Activated CD4-positive, alpha-beta memory T cell treated with anti-CD3 and anti-CD28 coated beads, Interleukin-2, amount 10 ng/mL, durations not matched to agents 7 days and 5 days (primary cell): Measurements from ENCODE around the gene MARCKS. TPM values are rescaled to one million over a fixed set of nuclear protein-coding genes. Genes with fewer than 3 reads are reported as not detected.

ENCODE experiments used
- CTCF ChIA-PET: fragments of 350-600 bp; sonication (Branson Sonifier 250); formaldehyde crosslinking; loops from one replicate; lab custom pipeline; 2021; ENCODE audit warnings: antibody characterized with exemption, inconsistent platforms; lab: Charles Lee
- POLR2A ChIA-PET: fragments of 350-600 bp; sonication (Branson Sonifier 250); formaldehyde crosslinking; loops from one replicate; lab custom pipeline; 2021; ENCODE audit warnings: antibody characterized with exemption; lab: Charles Lee
- DNase-seq: peaks from one replicate; pipeline ENCODE4 v3.0.0-alpha.2; 2020
- H3K27ac Mint-ChIP-seq: one replicate; pipeline ENCODE4 v1.8.0; 2021; ENCODE audit warnings: mild to moderate bottlenecking, mixed read lengths
- H3K27me3 Mint-ChIP-seq: one replicate; pipeline ENCODE4 v1.8.0; 2021; ENCODE audit warnings: mixed read lengths
- H3K36me3 Mint-ChIP-seq: one replicate; pipeline ENCODE4 v1.8.0; 2021; ENCODE audit warnings: low read depth, mixed read lengths
- H3K4me1 Mint-ChIP-seq: one replicate; pipeline ENCODE4 v1.8.0; 2021; ENCODE audit warnings: mixed read lengths
- H3K4me3 Mint-ChIP-seq: one replicate; pipeline ENCODE4 v1.8.0; 2021; ENCODE audit warnings: mild to moderate bottlenecking, mixed read lengths
- H3K9me3 Mint-ChIP-seq: one replicate; pipeline ENCODE4 v1.8.0; 2021; ENCODE audit warnings: mixed read lengths
- total RNA-seq, 2 experiments: library from RNA; stranded (reverse); gene quantifications; one replicate each; pipeline ENCODE4 v1.2.3, GENCODE V29; 2021

The MARCKS gene
- total RNA-seq, 2 experiments from 2014 or later = 0.05 TPM; not detected in 1

DNA sequence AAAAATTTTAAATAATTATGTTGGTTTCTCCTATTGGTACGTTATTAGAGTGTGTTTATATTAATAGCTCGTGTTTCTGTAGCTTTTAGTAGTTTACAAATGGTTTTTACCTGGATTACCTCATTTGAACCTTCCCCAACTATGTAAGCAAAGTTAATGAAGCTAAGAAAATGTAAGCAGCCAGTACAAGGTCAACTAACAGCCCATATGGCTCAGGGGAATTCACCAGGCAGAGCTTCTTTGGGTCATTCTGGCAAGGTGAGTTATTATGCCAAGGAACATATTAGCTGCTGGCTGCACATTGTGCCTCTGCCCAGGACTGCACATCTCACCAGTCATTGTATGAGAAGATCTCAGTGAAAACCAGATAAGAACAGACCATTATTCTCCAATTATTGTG lies 27.0 kb upstream of the MARCKS start:
- no peak overlapping the region for H3K4me3 Mint-ChIP-seq
- H3K27ac Mint-ChIP-seq = no peak overlapping the region
- POLR2A ChIA-PET = no interaction called here
- H3K4me1 Mint-ChIP-seq = no peaks in the 10 kb centered on the region
- H3K36me3 Mint-ChIP-seq = no peaks in the 10 kb centered on the region
- CTCF ChIA-PET = interaction anchor here (0.6 kb wide), 1 partner anchor 198 kb away, joined by 3 read pairs; no protein-coding TSS in a partner anchor
- no peak for DNase-seq
- H3K27me3 Mint-ChIP-seq = peaks cover 5% of the 10 kb centered on the region
- no peaks in the 10 kb centered on the region for H3K9me3 Mint-ChIP-seq

- ChIA-PET CTCF (no interaction called here), POLR2A (no interaction called here)
- Mint-ChIP-seq H3K27me3 (no peaks in the 10 kb centered on the region), H3K9me3 (no peaks in the 10 kb centered on the region), H3K36me3 (no peaks in the 10 kb centered on the region), H3K4me3 (no peak overlapping the region), H3K27ac (no peak overlapping the region), H3K4me1 (no peaks in the 10 kb centered on the region)
- DNase-seq = no peak
These were observed 23.6 kb upstream of the MARCKS start for GRCh38 chr6:113833537-113833936.

GRCh38 chr6:113837170-113837569 lies 20.0 kb upstream of the MARCKS start:
- DNase-seq = no peak
- no peak overlapping the region for H3K4me3 Mint-ChIP-seq
- H3K4me1 Mint-ChIP-seq = no peaks in the 10 kb centered on the region
- ChIA-PET CTCF (no interaction called here), POLR2A (no interaction called here)
- H3K9me3 Mint-ChIP-seq = no peaks in the 10 kb centered on the region
- H3K27ac Mint-ChIP-seq = no peak overlapping the region
- H3K27me3 Mint-ChIP-seq = peaks cover 4% of the 10 kb centered on the region
- H3K36me3 Mint-ChIP-seq = no peaks in the 10 kb centered on the region

DNA sequence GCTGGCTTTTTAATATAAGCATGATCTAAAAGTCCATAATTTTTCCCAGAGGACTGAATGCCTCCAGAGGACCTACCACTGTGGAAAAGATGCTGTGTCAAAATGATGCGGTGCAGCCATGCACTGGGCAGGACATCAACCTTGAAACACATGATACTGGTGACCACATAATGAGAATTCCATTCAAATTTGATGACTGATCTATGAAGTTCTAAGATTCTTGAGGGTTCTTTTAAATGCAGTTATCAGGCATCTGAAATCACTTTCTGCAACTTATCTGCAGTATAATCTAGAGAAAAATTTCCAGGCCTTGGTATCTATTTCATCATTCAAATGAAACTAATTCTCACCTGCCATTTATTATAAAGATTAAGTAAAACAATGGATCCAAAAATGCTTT lies 15.0 kb upstream of the MARCKS start:
- Mint-ChIP-seq H3K27ac (no peak overlapping the region), H3K27me3 (peaks cover 6% of the 10 kb centered on the region), H3K36me3 (no peaks in the 10 kb centered on the region), H3K9me3 (no peaks in the 10 kb centered on the region), H3K4me3 (no peak overlapping the region), H3K4me1 (no peaks in the 10 kb centered on the region)
- no peak for DNase-seq
- POLR2A ChIA-PET = no interaction called here
- CTCF ChIA-PET = no interaction called here

DNA sequence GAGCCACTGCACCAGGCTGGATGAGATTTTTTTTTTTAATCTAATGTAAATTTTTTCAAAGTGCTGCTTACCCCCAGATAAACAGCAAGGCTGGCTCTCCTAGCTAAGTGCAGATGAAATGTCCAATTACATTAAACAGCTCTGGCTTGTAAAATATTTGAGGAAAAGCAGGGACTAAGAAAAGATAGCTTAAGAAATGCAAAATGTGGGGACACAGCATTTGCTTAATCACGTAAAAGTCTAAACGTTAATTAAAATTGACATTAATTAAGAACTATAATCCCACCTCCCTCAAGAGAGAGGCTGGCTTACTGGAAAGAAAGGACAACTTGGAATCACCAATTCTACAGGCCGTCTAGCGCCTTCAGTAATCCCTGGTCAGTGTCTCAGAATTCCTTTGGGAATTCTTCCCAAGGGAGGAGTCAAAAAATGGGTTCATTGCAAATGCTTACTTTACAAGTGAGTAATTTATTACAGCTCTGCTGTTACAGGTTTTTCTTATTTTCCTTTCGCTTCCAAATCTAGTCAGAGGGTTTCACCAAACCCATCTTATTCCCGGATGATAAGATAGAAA lies 13.6 kb upstream of the MARCKS start:
- H3K27ac Mint-ChIP-seq = no peak overlapping the region
- peaks cover 14% of the 10 kb centered on the region for H3K27me3 Mint-ChIP-seq
- no peaks in the 10 kb centered on the region for H3K9me3 Mint-ChIP-seq
- CTCF ChIA-PET = no interaction called here
- POLR2A ChIA-PET = interaction anchor here (1.1 kb wide), 1 partner anchor 15 kb away, joined by 3 read pairs; no protein-coding TSS in a partner anchor
- no peaks in the 10 kb centered on the region for H3K36me3 Mint-ChIP-seq
- DNase-seq = no peak
- H3K4me1 Mint-ChIP-seq = no peaks in the 10 kb centered on the region
- no peak overlapping the region for H3K4me3 Mint-ChIP-seq

GRCh38 chr6:113846577-113846976 lies 10.6 kb upstream of the MARCKS start:
- H3K4me1 Mint-ChIP-seq = no peaks in the 10 kb centered on the region
- no peaks in the 10 kb centered on the region for H3K36me3 Mint-ChIP-seq
- POLR2A ChIA-PET = no interaction called here
- CTCF ChIA-PET = no interaction called here
- no peak overlapping the region for H3K4me3 Mint-ChIP-seq
- DNase-seq = no peak
- no peaks in the 10 kb centered on the region for H3K9me3 Mint-ChIP-seq
- H3K27me3 Mint-ChIP-seq = peaks cover 18% of the 10 kb centered on the region
- H3K27ac Mint-ChIP-seq = no peak overlapping the region

DNA sequence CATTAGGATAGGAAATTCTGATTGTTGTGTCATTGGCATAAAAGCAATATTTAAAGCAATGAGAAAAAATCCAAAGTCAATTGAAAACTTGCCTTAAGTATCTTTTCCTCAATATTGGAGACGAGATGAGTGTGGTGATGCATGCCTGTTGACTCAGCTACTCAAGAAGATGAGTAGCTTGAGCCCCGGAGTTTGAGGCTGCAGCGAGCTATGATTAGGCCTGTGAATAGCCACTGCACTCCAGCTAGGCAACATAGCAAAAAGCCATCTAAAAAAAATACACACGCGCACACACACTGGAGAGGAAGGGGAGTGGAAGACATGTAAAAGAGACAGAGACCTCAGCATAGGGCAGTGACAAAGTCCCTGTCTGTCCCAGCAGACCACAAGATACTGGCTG lies 9.7 kb upstream of the MARCKS start:
- ChIA-PET POLR2A (no interaction called here), CTCF (no interaction called here)
- Mint-ChIP-seq H3K27me3 (peaks cover 24% of the 10 kb centered on the region), H3K9me3 (no peaks in the 10 kb centered on the region), H3K4me3 (no peak overlapping the region), H3K4me1 (no peaks in the 10 kb centered on the region), H3K36me3 (no peaks in the 10 kb centered on the region), H3K27ac (no peak overlapping the region)
- DNase-seq = no peak

- DNase-seq = no peak
- no peaks in the 10 kb centered on the region for H3K9me3 Mint-ChIP-seq
- no peaks in the 10 kb centered on the region for H3K4me1 Mint-ChIP-seq
- H3K27me3 Mint-ChIP-seq = peaks cover 32% of the 10 kb centered on the region
- POLR2A ChIA-PET = no interaction called here
- H3K27ac Mint-ChIP-seq = no peak overlapping the region
- H3K36me3 Mint-ChIP-seq = no peaks in the 10 kb centered on the region
- no peak overlapping the region for H3K4me3 Mint-ChIP-seq
- CTCF ChIA-PET = no interaction called here
These were observed 8.9 kb upstream of the MARCKS start for GRCh38 chr6:113848280-113848679.

DNA sequence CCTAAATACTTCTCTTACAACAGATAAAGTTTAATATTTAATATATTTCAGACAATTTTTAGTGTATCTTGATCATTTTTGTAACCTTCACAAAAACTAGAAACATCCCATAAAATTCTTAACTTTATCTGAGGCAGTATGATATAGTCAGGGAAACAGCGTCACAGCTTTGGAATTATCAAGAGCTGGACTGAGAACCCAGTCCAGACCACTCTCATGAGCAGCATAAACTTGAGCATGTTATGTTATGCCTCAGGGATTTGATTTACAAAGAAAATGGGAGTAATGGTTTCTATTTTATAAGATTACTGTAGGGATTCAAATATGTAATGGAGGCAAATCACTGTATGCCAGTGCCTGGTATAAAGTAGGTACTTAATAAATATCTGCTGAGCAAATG lies 8.3 kb upstream of the MARCKS start:
- Mint-ChIP-seq H3K27me3 (peaks cover 37% of the 10 kb centered on the region), H3K27ac (no peak overlapping the region), H3K9me3 (no peaks in the 10 kb centered on the region), H3K4me3 (no peak overlapping the region), H3K4me1 (no peaks in the 10 kb centered on the region), H3K36me3 (no peaks in the 10 kb centered on the region)
- ChIA-PET POLR2A (no interaction called here), CTCF (interaction anchor here (1.3 kb wide), 1 partner anchor 10 kb away, joined by 7 read pairs; no protein-coding TSS in a partner anchor)
- DNase-seq = no peak

GRCh38 chr6:113853252-113853651 lies 3.9 kb upstream of the MARCKS start:
- Mint-ChIP-seq H3K4me3 (no peak overlapping the region), H3K27ac (no peak overlapping the region), H3K27me3 (peaks cover 38% of the 10 kb centered on the region), H3K4me1 (peaks cover 10% of the 10 kb centered on the region), H3K9me3 (no peaks in the 10 kb centered on the region), H3K36me3 (no peaks in the 10 kb centered on the region)
- ChIA-PET CTCF (no interaction called here), POLR2A (no interaction called here)
- DNase-seq = no peak

GRCh38 chr6:113854531-113855499 lies 2.3 kb upstream of the MARCKS start:
- ChIA-PET CTCF (interaction anchor here (0.6 to 1.6 kb wide), 3 partner anchors 543 to 1358 kb away, joined by 3 read pairs; no protein-coding TSS in a partner anchor), POLR2A (no interaction called here)
- H3K4me1 Mint-ChIP-seq = peaks cover 17% of the 10 kb centered on the region
- H3K9me3 Mint-ChIP-seq = no peaks in the 10 kb centered on the region
- H3K36me3 Mint-ChIP-seq = no peaks in the 10 kb centered on the region
- DNase-seq = no peak
- no peak overlapping the region for H3K27ac Mint-ChIP-seq
- H3K4me3 Mint-ChIP-seq = no peak overlapping the region
- peaks cover 37% of the 10 kb centered on the region for H3K27me3 Mint-ChIP-seq

DNA sequence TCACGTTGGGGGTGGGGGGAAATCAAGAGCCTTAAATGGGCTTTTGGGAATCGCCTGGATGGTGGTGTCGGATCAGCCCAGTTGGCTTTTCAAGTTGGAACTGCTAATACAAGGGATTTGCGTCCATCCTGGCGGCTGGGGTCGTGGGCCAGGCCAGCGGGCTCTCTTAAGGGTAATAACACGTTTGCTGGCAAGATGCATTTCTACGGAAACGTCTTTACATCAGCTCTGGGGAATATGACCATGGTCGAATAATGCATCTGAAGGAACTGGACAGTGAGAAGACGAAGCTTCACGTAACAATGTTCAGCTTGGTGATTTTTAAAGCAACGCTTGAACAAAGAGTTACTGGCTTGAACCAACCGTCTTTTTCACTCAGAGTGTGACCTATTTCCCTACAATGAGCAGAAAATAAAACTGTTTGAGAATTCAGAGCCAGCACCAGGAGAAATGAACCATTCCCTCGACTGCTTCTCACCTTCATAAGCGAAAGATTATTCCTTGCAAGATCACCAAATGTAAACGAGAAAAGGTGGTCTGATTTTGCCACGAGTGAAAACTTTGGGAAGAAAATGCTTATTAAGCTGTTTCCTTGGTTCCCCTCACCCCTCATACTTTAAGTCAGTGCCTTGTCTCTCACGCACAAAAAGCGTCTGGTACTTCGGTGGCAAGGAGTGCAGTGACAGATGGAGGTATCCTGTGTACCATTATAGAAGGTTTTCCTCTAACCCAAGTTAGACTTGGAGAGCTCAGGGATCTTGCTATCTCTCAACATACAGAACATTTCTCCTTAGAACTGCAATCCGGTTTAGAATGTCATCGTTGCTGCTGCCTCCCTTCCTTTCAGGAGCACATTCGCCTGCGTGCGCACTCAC lies 1.4 kb upstream of the MARCKS start:
- no peaks in the 10 kb centered on the region for H3K36me3 Mint-ChIP-seq
- no peak overlapping the region for H3K4me3 Mint-ChIP-seq
- POLR2A ChIA-PET = no interaction called here
- no peaks in the 10 kb centered on the region for H3K9me3 Mint-ChIP-seq
- no peak for DNase-seq
- H3K27ac Mint-ChIP-seq = no peak overlapping the region
- peaks cover 36% of the 10 kb centered on the region for H3K27me3 Mint-ChIP-seq
- CTCF ChIA-PET = interaction anchor here (0.6 to 1.6 kb wide), 3 partner anchors 544 to 1359 kb away, joined by 3 read pairs; no protein-coding TSS in a partner anchor
- peaks cover 20% of the 10 kb centered on the region for H3K4me1 Mint-ChIP-seq

GRCh38 chr6:113856375-113856624 lies 845 bp upstream of the MARCKS start:
- Mint-ChIP-seq H3K9me3 (no peaks in the 10 kb centered on the region), H3K4me3 (no peak overlapping the region)
- CTCF ChIA-PET = no interaction called here

More at GRCh38 chr6:113856375-113856624, 845 bp upstream of the MARCKS start:
- Mint-ChIP-seq H3K27ac (no peak overlapping the region), H3K27me3 (peaks cover 36% of the 10 kb centered on the region), H3K36me3 (no peaks in the 10 kb centered on the region), H3K4me1 (peaks cover 20% of the 10 kb centered on the region)
- POLR2A ChIA-PET = no interaction called here
- no peak for DNase-seq
